GM18505 (cell line): ENCODE measurements around the gene MET.

Source experiments
- ATAC-seq: cut with Tn5 transposase; IDR thresholded peaks from one replicate; pipeline ENCODE4 v1.9.1; 2021; ENCODE audit not compliant: unreplicated experiment
- POLR2A ChIP-seq: IDR thresholded peaks from 4 replicates; pipeline ENCODE4 v1.6.1; 2011; ENCODE audit warnings: borderline replicate concordance; ENCODE audit not compliant: insufficient read depth, insufficient read length; ENCODE audit errors: extremely low read depth

MET gene

GRCh38 chr7:116788572-116789197 is 116.7 kb downstream of the MET start:
- TF ChIP-seq POLR2A, result no peak
- ATAC-seq, result no peak

DNA sequence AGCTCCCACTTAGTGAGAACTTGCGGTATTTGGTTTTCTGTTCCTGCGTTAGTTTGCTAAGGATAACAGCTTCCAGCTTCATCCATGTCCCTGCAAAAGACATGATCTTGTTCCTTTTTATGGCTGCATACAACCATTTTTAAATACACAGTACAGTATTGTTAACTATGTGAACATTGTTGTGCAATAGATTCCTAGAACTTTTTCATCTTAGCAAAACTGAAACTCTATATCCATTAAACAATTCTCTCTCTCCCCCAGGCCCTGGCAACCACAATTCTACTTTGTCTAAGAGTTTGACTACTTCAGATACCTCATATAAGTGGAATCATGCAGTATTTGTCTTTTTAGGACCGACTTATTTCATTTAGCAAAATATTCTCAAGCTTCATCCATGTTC is 118.0 kb downstream of the MET start:
- no peak for TF ChIP-seq POLR2A
- no peak for ATAC-seq

DNA sequence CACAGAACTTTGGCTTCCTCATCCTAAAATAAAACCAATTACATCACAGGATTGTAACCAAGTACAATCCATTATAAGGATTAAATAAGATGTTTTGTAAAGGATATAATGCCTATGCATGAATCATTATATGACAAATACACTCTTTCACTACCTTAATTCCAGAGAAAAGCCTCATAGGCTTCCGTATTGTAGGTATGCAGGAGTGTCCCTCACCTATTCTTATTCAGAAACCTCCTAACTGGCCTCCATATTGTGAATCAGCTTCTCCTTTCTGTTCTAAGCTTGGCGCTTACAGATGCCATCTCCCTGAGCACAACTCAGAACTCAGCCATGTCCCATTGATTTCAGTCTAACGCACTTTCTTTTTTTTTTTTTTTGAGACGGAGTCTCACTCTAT is 120.8 kb downstream of the MET start:
- ATAC-seq, result no peak
- no peak for TF ChIP-seq POLR2A

- no peak for ATAC-seq
- no peak for TF ChIP-seq POLR2A
Measured at GRCh38 chr7:116793795-116794340, 121.9 kb downstream of the MET start.

GRCh38 chr7:116796471-116796870 is 124.5 kb downstream of the MET start:
- TF ChIP-seq POLR2A, result no peak
- no peak for ATAC-seq

- no peak for ATAC-seq
Measured at GRCh38 chr7:116797612-116798011, 125.6 kb downstream of the MET start.

DNA sequence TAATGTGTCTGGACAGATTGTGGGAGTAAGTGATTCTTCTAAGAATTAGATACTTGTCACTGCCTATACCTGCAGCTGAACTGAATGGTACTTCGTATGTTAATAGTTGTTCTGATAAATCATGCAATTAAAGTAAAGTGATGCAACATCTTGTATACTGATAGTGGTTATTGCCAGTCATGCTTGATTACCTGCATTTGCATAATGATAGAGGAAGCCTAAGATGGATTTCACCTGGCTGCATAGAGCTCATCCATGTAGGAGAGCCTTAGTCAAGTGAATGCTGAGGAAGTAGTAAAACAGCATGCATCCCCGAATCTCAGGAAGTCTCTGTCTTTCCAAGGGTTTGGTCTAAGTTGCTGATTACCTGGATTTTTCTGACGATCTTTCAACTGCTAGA is 126.2 kb downstream of the MET start:
- no peak for TF ChIP-seq POLR2A
- no peak for ATAC-seq

More at GRCh38 chr7:116797612-116798011, 125.6 kb downstream of the MET start:
- no peak for TF ChIP-seq POLR2A

DNA sequence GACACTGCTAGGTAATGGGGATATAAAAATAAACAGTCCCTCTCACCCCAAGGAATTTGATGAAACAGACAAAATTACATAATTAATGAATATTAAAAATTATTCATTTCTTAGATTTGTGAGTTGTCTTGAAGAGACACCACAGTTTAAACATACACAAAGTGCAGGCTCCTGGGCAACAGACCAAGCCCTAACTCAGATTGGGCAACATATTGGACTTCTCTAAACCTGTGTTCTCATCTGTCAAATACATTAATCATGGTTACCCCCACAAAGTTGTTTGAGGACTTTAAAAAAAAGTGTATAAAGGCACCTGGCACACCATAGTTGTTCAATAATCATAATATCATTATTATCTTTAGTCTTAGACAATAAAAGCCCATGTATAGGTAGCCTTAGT is 127.9 kb downstream of the MET start:
- TF ChIP-seq POLR2A, result no peak
- ATAC-seq, result no peak

DNA sequence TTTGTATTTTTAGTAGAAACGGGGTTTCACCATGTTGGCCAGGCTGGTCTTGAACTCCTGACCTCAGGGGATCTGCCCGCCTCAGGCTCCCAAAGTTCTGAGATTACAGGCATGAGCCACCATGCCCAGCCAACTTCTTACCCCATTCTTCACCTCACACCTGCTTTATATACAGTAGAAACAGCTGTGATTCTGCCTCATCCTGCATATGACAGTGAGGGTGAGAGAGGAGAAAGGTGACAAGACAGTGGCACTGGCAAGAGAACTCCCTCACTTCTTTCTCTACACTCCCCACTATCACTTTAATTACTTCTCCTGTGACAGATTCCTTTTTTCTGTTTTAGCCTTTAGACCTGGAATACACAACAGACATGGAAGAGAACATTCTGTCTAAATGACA is 128.6 kb downstream of the MET start:
- ATAC-seq, result no peak
- TF ChIP-seq POLR2A, result no peak

GRCh38 chr7:116801092-116801710 is 129.2 kb downstream of the MET start:
- TF ChIP-seq POLR2A, result no peak
- no peak for ATAC-seq

- no peak for ATAC-seq
- no peak for TF ChIP-seq POLR2A
Measured at GRCh38 chr7:116802144-116802745, 130.2 kb downstream of the MET start.

DNA sequence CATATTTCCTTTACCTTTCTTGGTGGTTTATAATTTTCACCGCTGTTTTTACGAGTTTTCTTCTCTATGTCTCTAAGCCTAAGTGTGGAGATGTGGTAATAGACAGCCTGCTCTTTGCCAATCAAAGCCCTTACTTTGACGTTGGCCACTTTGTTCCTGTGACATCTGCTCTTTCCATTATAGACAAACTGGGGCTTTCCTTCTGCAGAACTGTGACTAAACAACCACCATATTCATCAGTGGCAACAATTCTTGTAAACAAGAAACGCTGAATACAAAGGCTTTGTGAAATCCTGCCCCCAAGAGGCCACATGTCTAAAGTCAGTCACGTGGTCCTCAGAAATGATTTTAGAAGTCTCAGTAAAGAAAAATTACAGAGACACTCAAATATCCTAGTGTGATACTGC is 130.8 kb downstream of the MET start:
- peak; percentile 71 for ATAC-seq
- no peak for TF ChIP-seq POLR2A

DNA sequence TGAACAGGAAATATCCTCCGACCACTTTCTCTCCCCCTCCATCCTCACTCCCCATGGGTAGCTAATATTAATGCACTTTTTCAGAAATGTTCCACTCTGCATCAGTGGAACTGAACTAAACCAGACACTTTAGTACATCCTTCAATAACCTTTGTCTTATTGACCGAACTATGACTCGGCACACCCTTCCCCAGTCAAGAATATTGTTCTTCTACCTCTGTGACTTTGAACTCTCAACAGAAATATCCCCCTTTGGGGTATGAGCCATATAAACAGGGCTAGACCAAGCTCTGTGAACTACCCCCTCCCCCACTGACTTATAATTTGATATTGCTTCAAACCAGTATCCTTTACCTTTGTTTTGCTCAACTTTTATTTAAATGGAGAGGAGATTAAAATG is 132.5 kb downstream of the MET start:
- no peak for TF ChIP-seq POLR2A
- no peak for ATAC-seq

DNA sequence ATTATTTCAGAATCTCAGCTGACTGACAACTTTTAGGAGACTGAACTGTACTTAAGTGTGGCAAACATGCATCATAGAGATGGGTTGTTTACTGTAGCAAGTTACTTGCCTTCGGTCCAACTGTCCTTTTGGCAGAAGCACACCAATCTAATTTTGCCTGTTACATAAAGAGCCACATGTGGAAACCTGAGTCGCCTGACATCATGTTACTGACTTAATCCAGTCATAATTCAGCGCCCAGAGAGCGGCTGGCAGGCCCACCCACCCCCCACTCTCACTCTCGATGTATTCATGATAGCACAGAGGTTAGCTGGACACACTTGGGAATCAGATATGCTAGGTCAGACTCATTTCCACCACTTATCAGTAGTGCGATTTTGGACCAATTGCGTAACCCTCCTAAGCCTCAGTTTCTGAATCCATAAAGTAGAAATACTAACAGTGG is 133.1 kb downstream of the MET start:
- no peak for TF ChIP-seq POLR2A
- ATAC-seq, result no peak
